Activated T-helper 1 cell treated with Interleukin-2 at 50 U/mL for 16 hours (primary cell): Measurements from ENCODE around the gene CALML6.

Experiments used
- DNase-seq: peaks from one replicate; pipeline ENCODE4 v3.0.0-alpha.2; 2020; ENCODE audit warnings: low read depth

CALML6 gene

DNA sequence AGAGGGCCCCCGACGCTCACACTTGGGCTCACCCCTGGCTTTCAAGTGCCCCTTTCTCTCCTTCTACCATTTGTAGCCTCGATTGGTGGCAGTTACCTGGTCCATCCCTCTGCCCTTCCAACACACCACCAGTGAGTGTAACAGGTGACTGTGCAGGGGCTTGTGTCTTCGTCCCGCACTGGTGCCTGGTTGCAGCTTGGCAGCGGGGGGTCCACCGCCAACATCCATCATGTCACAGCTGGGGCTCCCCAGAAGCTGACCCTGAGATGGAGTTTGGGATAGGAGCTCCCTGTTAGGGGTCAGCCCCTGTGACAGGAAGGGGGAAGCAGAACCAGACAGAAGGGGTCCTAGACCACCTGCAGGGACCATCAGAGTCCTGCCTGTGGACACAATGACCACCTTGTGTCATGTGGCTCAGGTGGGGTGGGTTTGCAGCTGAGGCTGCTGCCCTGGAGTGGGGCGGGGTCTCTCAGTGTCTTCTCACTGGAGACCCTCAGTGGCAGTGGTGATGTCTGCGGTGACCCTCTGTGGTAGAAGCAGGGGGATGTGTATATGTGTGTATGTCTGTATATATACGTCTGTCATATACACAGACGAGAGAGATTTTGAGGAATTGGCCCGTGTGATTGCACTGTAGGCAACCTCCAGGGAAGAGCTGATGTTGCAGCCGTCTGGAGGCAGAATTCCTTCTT is 3.6 kb upstream of the CALML6 start:
- DNase-seq: no peak

DNA sequence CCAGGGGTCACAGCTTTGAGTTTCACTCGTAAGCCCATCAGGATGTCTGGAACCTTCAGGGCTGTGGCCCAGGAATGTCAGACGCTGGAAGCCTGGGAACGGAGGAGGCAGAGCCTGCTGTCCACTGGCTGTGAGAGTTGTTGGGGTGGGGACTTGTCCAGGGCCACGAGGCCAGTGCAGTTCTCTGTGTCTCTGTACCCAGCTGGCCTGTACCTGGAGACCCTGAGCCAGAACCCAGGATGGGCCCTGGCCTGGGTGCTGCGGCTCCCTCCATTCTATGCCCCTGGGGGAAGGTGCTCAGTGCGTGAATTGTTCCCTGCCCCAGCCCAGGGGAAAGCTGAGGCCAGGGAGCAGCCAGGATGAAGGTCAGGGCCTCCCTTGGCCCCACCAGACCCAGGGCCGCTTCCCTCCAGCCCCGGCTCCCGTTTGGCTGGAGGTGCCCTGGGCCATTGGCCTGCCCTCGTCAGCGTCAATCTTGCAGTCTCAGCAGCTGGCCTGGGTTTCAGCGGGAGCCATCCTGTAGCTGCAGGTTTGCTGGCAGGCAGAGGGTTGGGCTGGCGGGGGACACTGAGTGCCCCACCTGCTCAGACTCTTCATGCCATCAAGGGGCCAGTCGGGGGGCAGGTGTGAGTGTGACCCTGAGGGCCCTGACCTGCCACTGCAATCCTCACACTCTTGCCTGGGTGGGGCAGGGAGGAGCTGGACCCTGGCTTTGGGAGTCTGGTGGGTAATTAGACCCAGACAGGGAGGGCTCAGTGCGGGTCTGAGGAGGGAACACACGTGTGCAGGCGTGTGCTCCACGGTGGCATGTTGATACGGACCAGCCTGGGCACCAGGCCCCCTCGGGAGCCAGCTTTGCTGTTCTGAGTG is 724 bp upstream of the CALML6 start:
- DNase-seq: no peak

DNA sequence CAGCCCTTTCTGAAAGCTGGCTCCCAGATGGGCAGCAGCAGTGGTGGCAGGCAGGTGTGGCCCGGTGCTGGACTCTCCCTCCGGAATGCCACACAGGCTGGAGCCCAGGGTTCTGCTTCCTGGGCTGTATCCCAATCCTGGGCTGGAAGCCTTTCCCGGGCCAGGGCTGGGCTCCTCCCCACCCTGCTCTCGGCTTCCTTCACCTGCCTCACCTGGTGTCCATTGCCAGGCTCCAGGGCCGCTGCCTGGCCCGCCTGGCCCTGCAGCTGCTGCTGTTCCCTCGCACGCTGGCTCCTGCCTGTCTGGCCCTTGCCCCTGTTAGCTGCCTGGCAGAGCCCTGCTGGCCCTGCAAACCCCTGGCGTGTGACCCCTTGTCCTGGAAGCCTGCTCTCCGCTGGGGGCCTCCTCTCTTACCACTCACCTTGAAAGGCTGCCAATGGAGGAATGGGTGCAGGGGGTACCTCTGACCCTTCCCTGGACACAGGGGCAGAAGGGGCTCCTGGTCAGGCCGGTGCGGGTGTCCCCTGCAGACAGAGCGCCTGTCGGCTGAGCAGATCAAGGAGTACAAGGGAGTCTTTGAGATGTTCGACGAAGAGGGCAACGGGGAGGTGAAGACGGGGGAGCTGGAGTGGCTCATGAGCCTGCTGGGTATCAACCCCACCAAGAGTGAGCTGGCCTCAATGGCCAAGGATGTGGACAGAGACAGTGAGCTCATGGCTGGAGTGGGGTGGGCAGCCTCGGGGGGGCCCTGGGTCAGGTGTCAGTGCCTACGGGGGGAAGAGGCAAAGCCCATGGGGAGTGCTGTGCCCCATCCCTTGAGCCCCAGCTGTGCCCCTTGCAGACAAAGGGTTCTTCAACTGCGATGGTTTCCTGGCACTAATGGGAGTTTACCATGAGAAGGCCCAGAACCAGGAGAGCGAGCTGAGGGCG is 1.1 kb downstream of the CALML6 start:
- DNase-seq: no peak

DNA sequence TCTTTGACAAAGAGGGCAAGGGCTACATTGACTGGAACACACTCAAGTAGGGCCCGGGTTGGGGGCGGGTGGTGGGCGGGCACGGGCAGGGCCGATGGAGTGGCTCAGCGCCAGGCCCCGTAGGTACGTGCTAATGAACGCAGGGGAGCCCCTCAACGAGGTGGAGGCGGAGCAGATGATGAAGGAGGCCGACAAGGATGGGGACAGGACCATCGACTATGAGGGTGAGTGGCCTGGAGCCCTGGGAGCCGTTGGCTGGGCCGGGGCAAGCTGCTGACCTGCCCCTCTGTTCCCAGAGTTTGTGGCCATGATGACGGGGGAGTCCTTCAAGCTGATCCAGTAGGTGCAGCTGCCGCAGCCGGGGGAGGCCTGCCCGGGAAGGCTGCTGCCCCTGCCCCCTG is 1.8 kb downstream of the CALML6 start:
- DNase-seq: no peak

DNA sequence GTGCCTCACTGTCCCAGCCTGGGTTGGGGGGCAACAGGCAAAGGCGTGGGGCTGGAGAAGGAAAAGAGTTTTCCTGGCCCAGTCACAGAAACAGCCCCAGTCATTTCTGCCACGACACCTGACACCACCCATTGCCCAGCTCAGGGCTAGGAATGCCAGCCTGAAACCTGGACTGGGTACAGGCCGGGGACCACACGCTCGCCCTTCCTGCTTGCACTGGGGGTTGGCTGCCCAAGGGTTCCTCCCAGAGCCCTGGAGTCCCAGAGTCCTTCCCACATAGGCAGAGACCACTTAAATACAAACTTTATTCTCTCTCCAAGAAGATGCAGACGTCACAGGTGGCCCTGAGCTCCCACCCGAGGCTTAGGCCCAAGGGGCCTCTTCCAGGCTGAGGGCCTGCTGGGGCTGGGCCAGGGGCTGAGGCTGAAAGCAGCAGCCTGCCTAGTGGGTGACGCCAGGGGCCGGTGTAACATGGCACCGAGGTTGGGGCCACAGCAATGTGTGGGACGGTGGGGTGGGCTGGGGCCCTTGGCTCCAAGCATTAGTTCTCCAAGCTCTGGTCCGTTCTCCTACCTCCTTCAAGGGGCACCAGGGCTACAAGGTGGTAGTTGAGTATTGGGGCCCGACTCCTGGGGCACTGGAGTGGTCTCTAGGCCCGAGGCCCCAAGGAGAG is 2.4 kb downstream of the CALML6 start:
- DNase-seq: no peak

DNA sequence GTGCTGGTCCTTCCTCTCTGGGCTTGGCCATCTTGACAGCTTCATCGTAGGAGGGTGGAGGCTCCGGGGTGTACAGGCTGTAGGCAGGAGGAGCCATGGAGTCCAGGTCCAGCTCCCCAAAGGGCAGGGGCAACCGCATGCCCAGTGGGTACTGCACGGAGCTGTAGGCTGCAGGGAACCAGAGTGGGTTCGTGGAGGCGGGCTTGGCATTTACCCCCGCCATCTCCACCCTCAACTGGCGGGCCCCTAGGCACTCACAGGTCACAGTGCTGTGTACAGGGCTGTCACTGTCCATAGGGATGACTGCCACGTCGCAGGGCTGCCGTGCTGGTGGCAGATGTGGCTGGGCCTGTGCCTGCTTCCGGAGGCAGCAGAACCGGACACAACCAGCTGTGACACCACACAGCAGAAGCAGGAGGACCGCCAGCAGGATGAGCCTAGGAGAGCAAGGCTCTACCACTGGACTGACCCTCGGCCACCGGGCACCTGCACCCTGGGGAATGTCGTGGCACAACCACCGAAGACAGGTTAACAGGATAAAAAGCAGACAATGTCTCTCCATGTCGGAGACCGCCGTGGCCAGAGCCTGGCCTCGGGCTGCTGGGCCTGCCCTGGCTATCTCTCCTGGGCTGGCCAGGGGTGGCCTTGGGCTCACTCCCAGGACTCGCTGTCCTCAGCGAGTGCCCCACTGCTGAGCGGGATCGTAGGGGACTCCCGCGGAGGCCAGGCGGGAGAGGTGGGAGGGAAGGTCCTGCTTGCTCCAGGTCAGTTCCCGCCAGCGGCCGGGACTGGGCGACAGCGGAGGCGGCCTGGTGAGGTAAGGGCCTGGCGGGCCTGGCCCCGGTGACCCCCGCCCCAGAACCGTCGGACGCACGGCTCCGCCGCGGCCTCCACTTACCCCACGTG is 3.2 kb downstream of the CALML6 start:
- DNase-seq: no peak

DNA sequence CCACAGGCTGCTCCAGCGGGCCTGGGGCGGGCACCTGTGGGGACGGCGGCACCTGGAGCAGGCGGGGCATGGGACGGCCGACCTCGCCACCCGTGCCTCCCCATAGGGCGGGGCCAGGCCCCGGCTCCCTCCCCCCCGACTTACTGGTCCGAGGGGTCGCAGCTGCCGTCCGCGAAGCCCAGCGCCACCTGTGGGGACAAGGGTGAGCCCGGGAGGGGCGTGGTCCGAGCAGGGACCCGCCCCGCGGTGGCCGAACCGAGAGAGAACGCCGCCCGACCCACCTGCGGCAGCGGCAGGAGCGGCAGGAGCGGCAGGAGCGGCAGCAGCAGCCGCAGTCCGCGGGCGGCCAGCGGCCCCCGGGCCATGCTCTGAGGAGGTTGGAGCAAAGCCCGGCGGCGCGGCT is 3.8 kb downstream of the CALML6 start, which contains the start of gene TMEM52:
Gene TMEM52, minus strand, starts transcription at position 379 of the 403 bp plus-strand sequence. Its CDS starts 14 bp downstream, at position 365.
- no peak for DNase-seq

DNA sequence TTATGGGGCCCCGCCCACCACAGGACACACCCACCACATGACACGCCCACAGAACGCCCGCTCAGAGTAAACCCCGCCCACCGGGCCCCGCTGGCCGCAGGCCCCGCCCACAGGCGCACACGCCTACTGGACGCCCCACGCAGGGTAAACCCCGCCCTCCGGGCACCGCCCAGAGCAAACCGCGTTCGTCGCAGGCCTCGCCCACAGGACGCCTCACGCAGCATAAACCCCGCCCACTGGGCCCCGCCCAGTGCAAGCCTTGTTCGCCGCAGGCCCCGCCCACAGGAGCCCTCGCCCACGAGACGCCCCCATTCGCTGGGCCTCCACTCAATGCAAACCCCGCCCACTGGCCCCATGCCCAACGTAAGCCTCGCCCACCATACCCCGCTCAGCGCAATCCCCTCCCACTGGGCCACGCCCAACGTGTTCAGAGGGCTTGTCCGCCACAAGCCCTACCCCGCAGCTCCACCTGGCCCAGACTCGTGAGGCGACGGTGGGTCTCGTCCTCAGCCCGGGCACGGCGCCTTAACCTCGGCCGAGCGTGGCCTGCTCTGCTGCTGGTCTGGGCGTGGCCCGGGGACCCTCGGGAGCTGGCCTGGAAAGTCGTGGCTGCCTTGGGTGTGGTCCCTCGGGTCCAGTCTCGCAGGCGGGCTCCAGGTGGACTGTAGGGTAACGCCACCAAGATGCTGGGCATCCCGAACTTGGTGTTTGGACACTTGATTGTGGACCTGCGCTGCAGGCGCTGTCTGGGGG is 4.4 kb downstream of the CALML6 start:
- DNase-seq: peak; percentile 100

DNA sequence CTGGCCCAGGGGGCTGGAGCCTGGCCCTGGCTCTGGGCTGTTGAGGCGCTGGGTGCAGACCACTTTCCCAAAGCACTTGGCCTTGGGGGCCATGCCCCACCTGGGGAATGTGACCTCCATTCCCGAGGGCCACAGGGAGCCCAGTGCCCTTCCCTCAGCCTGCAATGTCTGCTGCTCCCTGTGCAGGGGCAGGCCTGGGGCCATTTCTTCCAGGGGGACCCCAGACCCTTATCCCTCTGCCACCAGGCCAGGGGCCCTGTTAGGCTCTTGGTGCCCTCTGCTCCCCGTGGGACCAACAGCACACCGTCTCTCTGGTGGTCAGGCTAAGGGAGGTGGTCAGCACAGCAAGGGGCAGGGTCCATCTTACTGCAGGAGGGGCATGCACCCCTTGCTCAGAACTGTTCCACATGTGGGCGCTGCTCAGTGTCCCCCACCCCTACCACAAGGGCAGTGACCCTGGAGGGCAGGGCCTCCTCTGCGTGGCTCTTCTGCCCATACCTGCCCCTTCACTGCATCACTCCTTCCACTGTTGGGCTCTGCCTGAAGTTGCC is 5.1 kb downstream of the CALML6 start:
- no peak for DNase-seq

DNA sequence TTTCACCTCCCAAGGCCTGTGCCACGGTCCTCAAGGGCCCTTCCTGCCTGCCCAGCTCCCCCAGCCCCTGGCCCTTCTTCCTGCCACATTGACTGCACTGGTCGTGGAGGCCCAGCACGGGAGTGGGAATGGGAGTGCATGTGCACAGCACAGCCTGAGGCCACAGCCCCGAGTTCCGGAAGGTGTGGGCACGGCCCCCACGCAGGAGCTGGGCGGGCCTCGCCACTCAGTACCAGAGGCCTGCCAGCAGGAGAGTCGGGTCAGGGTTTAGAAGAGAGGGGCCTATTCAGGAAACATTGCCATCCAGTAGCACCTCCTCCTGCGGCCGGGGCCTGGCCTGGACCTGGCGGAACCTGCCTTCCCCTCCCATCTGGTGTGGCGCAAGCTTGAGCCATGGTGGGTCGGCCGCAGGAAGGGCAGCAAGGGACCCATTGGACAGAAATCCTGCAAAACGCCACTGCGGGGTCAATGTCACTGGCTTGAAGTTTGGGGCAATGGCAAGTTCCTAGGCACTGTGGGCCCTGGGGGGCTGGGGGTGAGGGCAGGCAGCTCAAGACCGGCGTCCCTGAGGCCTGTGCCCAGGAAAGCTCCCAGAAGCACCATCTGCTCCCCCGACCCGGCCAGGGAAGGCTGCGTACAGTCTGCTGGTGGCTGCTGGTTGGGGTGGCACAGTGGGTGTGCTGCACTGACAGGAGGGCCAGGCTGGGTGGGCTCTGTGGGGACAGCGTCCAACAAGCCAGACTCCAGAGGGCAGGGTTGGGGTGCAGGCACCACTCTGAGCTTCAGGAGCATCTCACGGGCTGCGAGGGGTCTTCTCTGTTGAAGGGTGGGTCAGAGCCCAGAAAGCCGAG is 5.8 kb downstream of the CALML6 start:
- no peak for DNase-seq

DNA sequence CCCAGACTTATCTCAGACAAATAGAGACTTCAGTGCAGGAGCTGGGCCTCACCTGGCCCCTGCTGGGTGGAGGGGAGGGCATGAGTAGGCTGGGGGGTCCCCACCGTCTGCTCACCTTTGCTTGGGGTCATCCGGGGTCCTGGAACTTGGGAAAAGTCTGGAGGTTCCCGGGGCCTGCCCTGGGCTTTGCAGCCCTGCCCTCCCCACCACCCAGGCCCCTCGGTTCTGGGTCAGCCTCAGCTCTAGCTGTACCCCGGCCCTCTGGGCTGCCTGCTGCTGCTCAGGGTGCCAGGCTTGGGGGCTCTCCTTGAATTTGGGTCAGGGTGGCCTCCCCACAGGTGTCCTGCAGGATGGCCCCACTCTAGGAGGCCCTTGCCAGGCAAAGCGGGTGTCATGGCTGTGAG is 6.4 kb downstream of the CALML6 start:
- DNase-seq: no peak

DNA sequence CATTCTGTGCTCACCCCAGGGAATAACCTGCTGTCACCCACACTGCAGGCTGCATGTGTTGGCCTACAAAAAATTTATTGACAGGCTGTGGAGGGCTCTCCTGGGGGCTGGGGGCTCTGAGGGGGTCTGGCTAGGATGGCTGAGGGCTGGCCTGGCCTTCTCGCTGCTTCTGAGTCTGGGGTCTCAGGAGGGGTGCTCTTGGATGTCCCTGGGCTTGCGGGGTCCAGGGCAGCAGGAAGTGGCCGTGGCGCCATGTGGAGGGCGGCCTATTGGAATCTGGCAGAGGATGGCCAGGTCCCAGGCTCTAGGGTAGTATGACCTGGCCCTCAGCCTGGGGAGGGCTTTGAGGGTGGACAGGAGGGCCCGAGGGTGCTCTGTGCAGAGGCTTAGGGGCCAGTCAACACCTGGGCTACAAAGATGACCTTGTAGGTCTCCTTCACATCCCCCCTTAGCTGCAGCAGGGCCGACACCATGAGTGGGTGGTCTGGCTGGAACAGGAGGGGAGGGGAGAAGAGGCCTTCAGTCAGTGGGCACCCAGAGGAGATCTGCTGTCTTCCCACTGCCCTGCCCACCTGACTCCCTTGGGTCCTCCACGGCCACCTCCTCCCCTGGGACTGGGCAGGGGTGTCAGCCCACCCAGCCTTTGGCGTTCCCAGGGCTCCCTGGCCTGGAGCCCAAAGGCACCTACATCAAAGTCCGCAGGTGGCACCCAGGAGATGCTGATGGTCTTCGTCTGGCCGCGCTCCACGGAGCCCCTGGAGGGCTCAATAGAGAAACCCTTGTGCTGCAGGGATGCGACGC is 7.0 kb downstream of the CALML6 start:
- no peak for DNase-seq

DNA sequence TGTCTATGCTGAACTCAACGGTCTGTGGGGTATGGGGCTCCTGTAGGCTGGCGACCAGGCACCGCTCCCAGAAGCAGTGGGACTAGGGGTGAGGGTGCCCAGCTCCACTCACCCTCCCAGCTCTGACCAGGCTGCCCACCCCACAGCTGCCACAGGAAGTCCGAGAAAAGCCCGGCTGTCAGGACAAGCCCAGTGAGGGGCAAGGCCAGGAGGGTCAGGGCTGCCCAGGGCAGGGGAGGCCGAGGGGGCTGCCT is 7.6 kb downstream of the CALML6 start:
- DNase-seq: no peak

DNA sequence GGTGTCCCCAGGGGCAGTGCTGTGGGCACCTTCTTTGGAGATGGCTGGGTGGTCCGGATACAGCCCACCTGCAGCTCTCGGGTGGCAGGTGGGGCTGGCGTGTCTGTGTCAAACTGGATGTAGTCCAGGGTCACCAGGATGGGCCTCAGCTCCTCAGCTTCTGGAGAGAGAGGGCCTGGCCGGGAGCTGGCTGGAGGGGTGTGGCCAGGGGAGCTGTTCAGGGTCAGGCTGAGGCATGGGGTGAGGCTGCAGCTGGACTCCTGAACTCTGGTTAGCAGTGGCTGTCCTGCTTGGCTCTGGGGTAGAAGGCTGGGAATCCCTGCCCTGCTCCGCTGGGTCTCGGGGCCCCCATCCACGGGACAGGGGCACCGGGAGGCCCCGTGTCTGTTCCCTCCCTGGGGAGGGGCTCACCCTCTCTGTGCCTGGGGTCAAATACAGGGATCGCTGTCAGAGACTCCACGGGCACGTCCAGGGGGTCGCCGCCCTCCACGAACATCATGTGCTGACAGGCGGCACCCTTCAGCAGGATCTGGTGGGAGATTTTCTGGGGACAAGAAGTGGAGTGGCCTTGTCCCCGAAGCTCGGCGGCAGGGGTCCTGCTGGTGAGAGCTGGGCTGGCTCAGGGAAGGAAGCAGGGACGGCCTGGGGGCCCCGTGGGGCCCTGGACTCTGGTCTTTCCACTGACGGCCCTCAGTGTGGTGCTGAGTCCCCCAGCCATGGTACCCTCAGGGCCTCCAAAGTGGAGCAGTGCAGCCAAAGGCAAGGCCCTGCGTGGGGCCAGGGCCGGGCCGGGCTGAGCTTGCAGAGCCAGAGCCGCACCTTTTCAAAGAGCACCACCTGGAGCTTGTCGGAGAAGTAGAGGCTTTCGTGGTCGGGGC is 8.1 kb downstream of the CALML6 start:
- no peak for DNase-seq

DNA sequence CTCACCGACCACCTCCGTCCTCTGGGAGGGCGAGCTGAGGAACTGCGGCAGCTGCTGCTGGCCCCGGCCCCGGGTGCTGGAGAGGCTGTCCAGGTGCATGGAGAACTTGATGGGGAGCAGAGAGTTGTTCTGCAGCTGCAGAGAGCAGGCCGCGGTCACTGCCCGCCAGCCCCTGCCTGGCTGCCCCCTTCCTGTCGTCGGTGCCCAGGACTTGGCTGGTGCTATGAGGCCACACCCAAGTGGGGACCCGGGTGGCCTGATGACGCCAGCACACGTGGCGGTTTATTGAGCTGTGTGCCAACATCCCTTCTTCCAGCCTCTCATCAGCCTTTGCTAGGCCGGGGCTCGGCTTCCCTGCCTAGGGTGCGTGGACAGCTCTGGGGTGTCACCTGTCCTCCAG is 9.3 kb downstream of the CALML6 start:
- DNase-seq: no peak

DNA sequence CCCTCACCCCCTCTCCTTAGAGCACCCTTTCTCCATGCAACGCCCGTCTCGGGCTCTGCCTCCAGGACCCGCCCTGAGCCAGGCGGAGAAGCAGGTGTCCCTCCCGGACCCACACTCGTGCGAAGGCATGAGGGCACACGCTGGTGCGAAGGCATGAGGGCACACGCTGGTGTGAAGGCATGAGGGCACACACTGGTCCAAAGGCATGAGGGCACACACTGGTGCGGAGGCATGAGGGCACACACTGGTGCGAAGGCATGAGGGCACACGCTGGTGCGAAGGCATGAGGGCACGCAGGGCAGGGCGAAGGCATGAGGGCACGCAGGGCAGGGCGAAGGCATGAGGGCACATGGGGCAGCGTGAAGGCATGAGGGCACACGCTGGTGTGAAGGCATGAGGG is 9.8 kb downstream of the CALML6 start:
- no peak for DNase-seq
